Measurements from ENCODE around the gene SLC35C1. TPM values are rescaled to one million over a fixed set of nuclear protein-coding genes. Genes with fewer than 3 reads are reported as not detected.

SLC35C1 gene
- total and polyA plus RNA-seq, 2 of the 8 experiments (the other 6 are each of a cell fraction or from before 2014, with no cell fraction given), result 4.6 to 10.6 TPM

GRCh38 chr11:45846974-45847910, 42.3 kb downstream of the SLC35C1 start, which contains the start of gene CRY2 (continued):
- TF ChIP-seq TBP (IDR thresholded peaks at IDR 0.05; ENCODE audit: low read depth, low read length) (peak; percentile 91), RBBP5 (IDR thresholded peaks at IDR 0.05; ENCODE audit: borderline replicate concordance, low read depth, low read length) (0 out of 2 replicates have a peak, but pooled peaks have one; percentile 53), RNF2 (IDR thresholded peaks at IDR 0.05; ENCODE audit: borderline replicate concordance, low read depth, low read length, missing control alignments, poor library complexity, severe bottlenecking) (no peak), RAD21 (IDR thresholded peaks at IDR 0.05 in 1 of 2, conservative IDR thresholded peaks at IDR 0.05 in 1 of 2; ENCODE audit: low read depth in 2 of 2, low read length in 2 of 2) (no peak), BRCA1 (IDR thresholded peaks at IDR 0.05; ENCODE audit: low read depth, low read length) (no peak), KDM1A (IDR thresholded peaks at IDR 0.05; ENCODE audit: borderline replicate concordance, low read length) (no peak), TCF12 (IDR thresholded peaks at IDR 0.05; ENCODE audit: low read depth, low read length) (no peak), ATF3 (IDR thresholded peaks at IDR 0.05; ENCODE audit: insufficient read depth, low read depth, low read length) (no peak), NRF1 (IDR thresholded peaks at IDR 0.05; ENCODE audit: low read depth, low read length) (no peak), JUN (IDR thresholded peaks at IDR 0.05; ENCODE audit: low read depth, low read length) (no peak), CTBP2 (IDR thresholded peaks at IDR 0.05; ENCODE audit: borderline replicate concordance, insufficient read depth, insufficient read length, low read length) (no peak), CREB1 (IDR thresholded peaks at IDR 0.05) (peak; percentile 48; the same call in 1 of the 2 replicates), MAFK (IDR thresholded peaks at IDR 0.05; ENCODE audit: low read depth, low read length) (no peak), RXRA (IDR thresholded peaks at IDR 0.05; ENCODE audit: insufficient read depth, low read depth, low read length) (no peak), EP300 (IDR thresholded peaks at IDR 0.05; ENCODE audit: borderline replicate concordance in 1 of 2, low read depth in 2 of 2, low read length in 2 of 2) (no peak), CTCF (IDR thresholded peaks at IDR 0.05; ENCODE audit: control extremely low read depth in 1 of 3, insufficient read depth in 1 of 3, low read depth in 1 of 3, low read length in 3 of 3) (no peak; a peak in 1 of 4 replicates)
- TF ChIP-seq, protein P1, sequence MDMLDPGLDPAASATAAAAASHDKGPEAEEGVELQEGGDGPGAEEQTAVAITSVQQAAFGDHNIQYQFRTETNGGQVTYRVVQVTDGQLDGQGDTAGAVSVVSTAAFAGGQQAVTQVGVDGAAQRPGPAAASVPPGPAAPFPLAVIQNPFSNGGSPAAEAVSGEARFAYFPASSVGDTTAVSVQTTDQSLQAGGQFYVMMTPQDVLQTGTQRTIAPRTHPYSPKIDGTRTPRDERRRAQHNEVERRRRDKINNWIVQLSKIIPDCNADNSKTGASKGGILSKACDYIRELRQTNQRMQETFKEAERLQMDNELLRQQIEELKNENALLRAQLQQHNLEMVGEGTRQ (IDR thresholded peaks at IDR 0.05; ENCODE audit: low read length), result peak; percentile 10; the same call in 1 of the 2 replicates

Data from H1 (cell line).